SK-N-SH treated with all-trans-retinoic acid at 6 μM for 48 hours (cell line): ENCODE measurements around the gene FUT7.

Experiments
- ATAC-seq: fragments of 200-7000 bp; cut with Tn5 transposase; 3 replicates; pipeline ENCODE4 v1.9.1; 2020; ENCODE audit warnings: mild to moderate bottlenecking, moderate library complexity
- BACH2 ChIP-seq: fragments of 250-450 bp; sonication (Bioruptor Pico); IDR thresholded peaks from 2 replicates; pipeline ENCODE4 v1.9.0; 2021; ENCODE audit warnings: mild to moderate bottlenecking, borderline replicate concordance
- CSDC2 ChIP-seq: fragments of 250-450 bp; sonication (Bioruptor Pico); IDR thresholded peaks from 2 replicates; pipeline ENCODE4 v1.5.0; 2020; ENCODE audit warnings: mild to moderate bottlenecking, moderate library complexity
- ESRRG ChIP-seq: fragments of 250-450 bp; sonication (Bioruptor Pico); IDR thresholded peaks from 2 replicates; pipeline ENCODE4 v1.6.1; 2021; ENCODE audit warnings: mild to moderate bottlenecking
- GLIS3 ChIP-seq: fragments of 250-450 bp; sonication (Bioruptor Pico); IDR thresholded peaks from 2 replicates; pipeline ENCODE4 v1.5.0; 2020; ENCODE audit warnings: mild to moderate bottlenecking, moderate library complexity
- ISL1 ChIP-seq: fragments of 250-450 bp; sonication (Bioruptor Pico); IDR thresholded peaks from 2 replicates; pipeline ENCODE4 v2.1.2; 2022; ENCODE audit warnings: mild to moderate bottlenecking, moderate library complexity
- OSR1 ChIP-seq: fragments of 250-450 bp; sonication (Bioruptor Pico); IDR thresholded peaks from 2 replicates; pipeline ENCODE4 v1.8.0; 2022; ENCODE audit warnings: moderate library complexity, mild to moderate bottlenecking, inconsistent platforms
- PPARA ChIP-seq: fragments of 250-450 bp; sonication (Bioruptor Pico); IDR thresholded peaks from 2 replicates; pipeline ENCODE4 v1.5.0; 2020; ENCODE audit warnings: mild to moderate bottlenecking, borderline replicate concordance
- RARB ChIP-seq: fragments of 250-450 bp; sonication (Bioruptor Pico); IDR thresholded peaks from 2 replicates; pipeline ENCODE4 v1.8.0; 2021; ENCODE audit warnings: mild to moderate bottlenecking, moderate library complexity
- TOX ChIP-seq: fragments of 250-450 bp; sonication (Bioruptor Pico); IDR thresholded peaks from 2 replicates; pipeline ENCODE4 v1.8.0; 2021; ENCODE audit warnings: mild to moderate bottlenecking, moderate library complexity, borderline replicate concordance
- ZC3H10 ChIP-seq: fragments of 250-450 bp; sonication (Bioruptor Pico); IDR thresholded peaks from 2 replicates; pipeline ENCODE4 v1.5.1; 2021; ENCODE audit warnings: mild to moderate bottlenecking, moderate library complexity
- ZNF565 ChIP-seq: fragments of 450-650 bp; formaldehyde crosslinking; conservative IDR thresholded peaks from 2 replicates; pipeline ENCODE4 v1.5.0; 2020; ENCODE audit warnings: low read depth, mild to moderate bottlenecking, moderate library complexity
- ZNF70 ChIP-seq: fragments of 450-650 bp; formaldehyde crosslinking; IDR thresholded peaks from 2 replicates; pipeline ENCODE4 v1.5.0; 2020; ENCODE audit warnings: mild to moderate bottlenecking, moderate library complexity
- ZNF8 ChIP-seq: fragments of 450-650 bp; formaldehyde crosslinking; IDR thresholded peaks from 2 replicates; pipeline ENCODE4 v1.5.0; 2020; ENCODE audit warnings: mild to moderate bottlenecking, moderate library complexity
- TF ChIP-seq, protein P1 (sequence below): fragments of 250-450 bp; sonication (Bioruptor Pico); IDR thresholded peaks from 2 replicates; pipeline ENCODE4 v1.5.1; 2020; ENCODE audit warnings: low read depth, mild to moderate bottlenecking, moderate library complexity
- TF ChIP-seq, protein P2 (sequence below): fragments of 250-450 bp; sonication (Bioruptor Pico); IDR thresholded peaks from 2 replicates; pipeline ENCODE4 v1.8.0; 2021; ENCODE audit warnings: low read depth, mild to moderate bottlenecking, moderate library complexity, borderline replicate concordance
- TF ChIP-seq, protein P3 (sequence below): fragments of 250-450 bp; sonication (Bioruptor Pico); IDR thresholded peaks from 2 replicates; pipeline ENCODE4 v1.5.1; 2021; ENCODE audit warnings: mild to moderate bottlenecking, moderate library complexity
- TF ChIP-seq, protein P4 (sequence below): fragments of 250-450 bp; sonication (Bioruptor Pico); IDR thresholded peaks from 2 replicates; pipeline ENCODE4 v1.5.0; 2020; ENCODE audit warnings: mild to moderate bottlenecking, moderate library complexity
- TF ChIP-seq, protein P5 (sequence below): fragments of 250-450 bp; sonication (Bioruptor Pico); IDR thresholded peaks from 2 replicates; pipeline ENCODE4 v1.8.0; 2020; ENCODE audit warnings: mild to moderate bottlenecking, moderate library complexity, borderline replicate concordance

Gene FUT7

DNA sequence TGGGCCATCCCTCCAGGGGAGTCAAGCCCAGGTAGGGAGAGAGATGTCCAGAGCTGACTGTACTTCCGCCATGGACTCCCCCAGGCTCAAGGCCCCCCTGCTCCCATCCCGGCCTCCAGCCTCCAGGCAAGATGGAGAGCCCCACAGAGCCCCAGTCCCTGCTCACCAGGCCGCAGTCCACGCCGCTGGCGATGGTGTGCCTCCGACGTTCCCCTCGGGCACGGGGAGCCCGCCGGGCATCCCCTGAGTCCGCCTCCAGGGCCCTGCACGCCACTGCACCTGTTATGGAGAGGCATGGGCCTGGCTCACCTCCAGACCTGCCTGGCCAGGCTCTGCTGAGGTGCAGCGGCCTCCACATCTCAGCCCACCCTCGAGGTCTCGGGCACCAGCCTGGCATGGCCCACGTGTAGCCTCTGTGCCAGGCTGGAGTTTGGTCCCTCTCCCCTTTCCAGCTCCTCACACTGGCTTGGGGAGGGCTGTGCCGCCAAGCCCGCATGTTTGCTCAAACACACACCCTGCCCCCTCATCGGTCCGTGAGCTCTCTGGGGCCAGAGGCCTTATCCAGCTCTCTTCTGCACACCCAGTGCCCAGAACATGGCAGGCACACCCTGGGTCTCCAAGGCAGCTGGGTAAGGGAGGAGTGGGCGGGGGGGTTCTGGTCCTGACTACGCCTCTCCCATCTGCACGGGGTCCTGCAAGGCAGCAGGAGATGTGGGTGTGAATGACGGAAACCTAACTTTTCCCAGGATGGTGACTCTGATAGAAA, 34.4 kb upstream of the FUT7 start:
- TF ChIP-seq BACH2 (CRISPR knock-in tag), result no peak
- TF ChIP-seq ISL1 (CRISPR knock-in tag), result no peak
- TF ChIP-seq, protein P1, sequence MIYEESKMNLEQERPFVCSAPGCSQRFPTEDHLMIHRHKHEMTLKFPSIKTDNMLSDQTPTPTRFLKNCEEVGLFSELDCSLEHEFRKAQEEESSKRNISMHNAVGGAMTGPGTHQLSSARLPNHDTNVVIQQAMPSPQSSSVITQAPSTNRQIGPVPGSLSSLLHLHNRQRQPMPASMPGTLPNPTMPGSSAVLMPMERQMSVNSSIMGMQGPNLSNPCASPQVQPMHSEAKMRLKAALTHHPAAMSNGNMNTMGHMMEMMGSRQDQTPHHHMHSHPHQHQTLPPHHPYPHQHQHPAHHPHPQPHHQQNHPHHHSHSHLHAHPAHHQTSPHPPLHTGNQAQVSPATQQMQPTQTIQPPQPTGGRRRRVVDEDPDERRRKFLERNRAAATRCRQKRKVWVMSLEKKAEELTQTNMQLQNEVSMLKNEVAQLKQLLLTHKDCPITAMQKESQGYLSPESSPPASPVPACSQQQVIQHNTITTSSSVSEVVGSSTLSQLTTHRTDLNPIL (CRISPR knock-in tag), result no peak
- no peak for TF ChIP-seq ZC3H10 (CRISPR knock-in tag)
- no peak for TF ChIP-seq ZNF8
- TF ChIP-seq CSDC2 (CRISPR knock-in tag), result no peak
- TF ChIP-seq, all 23 proteins: peak for 0
- no peak for ATAC-seq

DNA sequence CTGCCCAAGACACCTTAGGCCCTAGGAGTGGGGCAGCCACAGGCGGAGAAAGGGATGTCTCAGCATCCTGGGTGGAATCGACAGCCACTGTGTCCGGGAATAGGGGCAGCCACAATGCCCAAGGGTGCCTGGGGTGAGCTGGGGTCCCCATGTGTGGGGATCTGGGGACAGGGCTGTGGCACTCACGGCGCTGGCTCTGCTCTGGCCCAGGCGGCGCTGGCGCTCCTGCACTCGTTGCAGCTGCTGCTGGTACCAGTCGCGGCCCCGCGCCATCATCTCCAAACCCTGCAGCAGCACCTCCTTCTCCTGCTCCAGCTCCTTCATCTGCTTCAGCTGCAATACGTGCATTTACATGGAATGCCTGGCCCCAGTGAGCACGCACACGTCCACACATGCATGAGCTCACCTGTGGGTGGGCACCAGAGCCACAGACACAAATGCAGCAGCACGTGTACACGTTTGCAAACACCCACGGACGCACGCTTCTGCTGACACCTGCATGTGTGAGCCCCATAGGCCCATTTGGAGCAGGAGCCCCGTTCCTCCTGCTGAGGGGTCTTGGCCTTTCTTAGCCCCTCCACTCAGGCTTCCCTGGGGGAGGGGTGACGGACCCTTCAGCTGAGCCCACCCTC, 33.6 kb upstream of the FUT7 start:
- ATAC-seq, result no peak
- TF ChIP-seq ZNF8 (no peak), ZC3H10 (CRISPR knock-in tag) (no peak), CSDC2 (CRISPR knock-in tag) (no peak), ZNF565 (CRISPR knock-in tag) (no peak), ZNF70 (no peak), OSR1 (CRISPR knock-in tag) (no peak), PPARA (CRISPR knock-in tag) (no peak), BACH2 (CRISPR knock-in tag) (no peak), RARB (CRISPR knock-in tag) (no peak), TOX (CRISPR knock-in tag) (no peak), ESRRG (no peak)
- TF ChIP-seq, protein P2, sequence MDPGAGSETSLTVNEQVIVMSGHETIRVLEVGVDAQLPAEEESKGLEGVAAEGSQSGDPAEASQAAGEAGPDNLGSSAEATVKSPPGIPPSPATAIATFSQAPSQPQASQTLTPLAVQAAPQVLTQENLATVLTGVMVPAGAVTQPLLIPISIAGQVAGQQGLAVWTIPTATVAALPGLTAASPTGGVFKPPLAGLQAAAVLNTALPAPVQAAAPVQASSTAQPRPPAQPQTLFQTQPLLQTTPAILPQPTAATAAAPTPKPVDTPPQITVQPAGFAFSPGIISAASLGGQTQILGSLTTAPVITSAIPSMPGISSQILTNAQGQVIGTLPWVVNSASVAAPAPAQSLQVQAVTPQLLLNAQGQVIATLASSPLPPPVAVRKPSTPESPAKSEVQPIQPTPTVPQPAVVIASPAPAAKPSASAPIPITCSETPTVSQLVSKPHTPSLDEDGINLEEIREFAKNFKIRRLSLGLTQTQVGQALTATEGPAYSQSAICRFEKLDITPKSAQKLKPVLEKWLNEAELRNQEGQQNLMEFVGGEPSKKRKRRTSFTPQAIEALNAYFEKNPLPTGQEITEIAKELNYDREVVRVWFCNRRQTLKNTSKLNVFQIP (CRISPR knock-in tag), result no peak
- TF ChIP-seq, protein P3, sequence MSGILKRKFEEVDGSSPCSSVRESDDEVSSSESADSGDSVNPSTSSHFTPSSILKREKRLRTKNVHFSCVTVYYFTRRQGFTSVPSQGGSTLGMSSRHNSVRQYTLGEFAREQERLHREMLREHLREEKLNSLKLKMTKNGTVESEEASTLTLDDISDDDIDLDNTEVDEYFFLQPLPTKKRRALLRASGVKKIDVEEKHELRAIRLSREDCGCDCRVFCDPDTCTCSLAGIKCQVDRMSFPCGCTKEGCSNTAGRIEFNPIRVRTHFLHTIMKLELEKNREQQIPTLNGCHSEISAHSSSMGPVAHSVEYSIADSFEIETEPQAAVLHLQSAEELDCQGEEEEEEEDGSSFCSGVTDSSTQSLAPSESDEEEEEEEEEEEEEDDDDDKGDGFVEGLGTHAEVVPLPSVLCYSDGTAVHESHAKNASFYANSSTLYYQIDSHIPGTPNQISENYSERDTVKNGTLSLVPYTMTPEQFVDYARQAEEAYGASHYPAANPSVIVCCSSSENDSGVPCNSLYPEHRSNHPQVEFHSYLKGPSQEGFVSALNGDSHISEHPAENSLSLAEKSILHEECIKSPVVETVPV (CRISPR knock-in tag), result no peak
- TF ChIP-seq, protein P4, sequence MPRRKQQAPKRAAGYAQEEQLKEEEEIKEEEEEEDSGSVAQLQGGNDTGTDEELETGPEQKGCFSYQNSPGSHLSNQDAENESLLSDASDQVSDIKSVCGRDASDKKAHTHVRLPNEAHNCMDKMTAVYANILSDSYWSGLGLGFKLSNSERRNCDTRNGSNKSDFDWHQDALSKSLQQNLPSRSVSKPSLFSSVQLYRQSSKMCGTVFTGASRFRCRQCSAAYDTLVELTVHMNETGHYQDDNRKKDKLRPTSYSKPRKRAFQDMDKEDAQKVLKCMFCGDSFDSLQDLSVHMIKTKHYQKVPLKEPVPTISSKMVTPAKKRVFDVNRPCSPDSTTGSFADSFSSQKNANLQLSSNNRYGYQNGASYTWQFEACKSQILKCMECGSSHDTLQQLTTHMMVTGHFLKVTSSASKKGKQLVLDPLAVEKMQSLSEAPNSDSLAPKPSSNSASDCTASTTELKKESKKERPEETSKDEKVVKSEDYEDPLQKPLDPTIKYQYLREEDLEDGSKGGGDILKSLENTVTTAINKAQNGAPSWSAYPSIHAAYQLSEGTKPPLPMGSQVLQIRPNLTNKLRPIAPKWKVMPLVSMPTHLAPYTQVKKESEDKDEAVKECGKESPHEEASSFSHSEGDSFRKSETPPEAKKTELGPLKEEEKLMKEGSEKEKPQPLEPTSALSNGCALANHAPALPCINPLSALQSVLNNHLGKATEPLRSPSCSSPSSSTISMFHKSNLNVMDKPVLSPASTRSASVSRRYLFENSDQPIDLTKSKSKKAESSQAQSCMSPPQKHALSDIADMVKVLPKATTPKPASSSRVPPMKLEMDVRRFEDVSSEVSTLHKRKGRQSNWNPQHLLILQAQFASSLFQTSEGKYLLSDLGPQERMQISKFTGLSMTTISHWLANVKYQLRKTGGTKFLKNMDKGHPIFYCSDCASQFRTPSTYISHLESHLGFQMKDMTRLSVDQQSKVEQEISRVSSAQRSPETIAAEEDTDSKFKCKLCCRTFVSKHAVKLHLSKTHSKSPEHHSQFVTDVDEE (CRISPR knock-in tag), result no peak
- TF ChIP-seq, protein P5, sequence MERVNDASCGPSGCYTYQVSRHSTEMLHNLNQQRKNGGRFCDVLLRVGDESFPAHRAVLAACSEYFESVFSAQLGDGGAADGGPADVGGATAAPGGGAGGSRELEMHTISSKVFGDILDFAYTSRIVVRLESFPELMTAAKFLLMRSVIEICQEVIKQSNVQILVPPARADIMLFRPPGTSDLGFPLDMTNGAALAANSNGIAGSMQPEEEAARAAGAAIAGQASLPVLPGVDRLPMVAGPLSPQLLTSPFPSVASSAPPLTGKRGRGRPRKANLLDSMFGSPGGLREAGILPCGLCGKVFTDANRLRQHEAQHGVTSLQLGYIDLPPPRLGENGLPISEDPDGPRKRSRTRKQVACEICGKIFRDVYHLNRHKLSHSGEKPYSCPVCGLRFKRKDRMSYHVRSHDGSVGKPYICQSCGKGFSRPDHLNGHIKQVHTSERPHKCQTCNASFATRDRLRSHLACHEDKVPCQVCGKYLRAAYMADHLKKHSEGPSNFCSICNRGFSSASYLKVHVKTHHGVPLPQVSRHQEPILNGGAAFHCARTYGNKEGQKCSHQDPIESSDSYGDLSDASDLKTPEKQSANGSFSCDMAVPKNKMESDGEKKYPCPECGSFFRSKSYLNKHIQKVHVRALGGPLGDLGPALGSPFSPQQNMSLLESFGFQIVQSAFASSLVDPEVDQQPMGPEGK, result no peak

DNA sequence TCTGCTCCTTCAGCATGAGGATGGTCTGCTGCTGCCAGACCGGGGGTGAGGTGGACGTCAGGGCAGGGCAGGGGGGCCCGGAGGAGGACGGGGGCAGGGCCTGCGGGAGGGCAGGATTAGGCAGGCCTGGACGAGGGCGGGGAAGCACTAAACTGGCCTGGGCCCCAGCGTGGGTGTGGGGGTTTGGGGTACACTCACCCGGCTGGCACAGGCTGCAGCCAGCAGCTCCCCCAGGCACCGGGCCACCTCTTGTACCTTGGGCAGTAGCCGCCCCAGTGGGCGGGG, 32.9 kb upstream of the FUT7 start:
- TF ChIP-seq ZC3H10 (CRISPR knock-in tag) (no peak), OSR1 (CRISPR knock-in tag) (no peak), GLIS3 (CRISPR knock-in tag) (no peak), RARB (CRISPR knock-in tag) (no peak), TOX (CRISPR knock-in tag) (no peak), ZNF565 (CRISPR knock-in tag) (no peak), ISL1 (CRISPR knock-in tag) (no peak), ZNF70 (no peak)
- TF ChIP-seq, protein P4 (CRISPR knock-in tag), result no peak
- TF ChIP-seq, protein P1 (CRISPR knock-in tag), result no peak
- no peak for ATAC-seq
